HG02610 (cell line): ENCODE data around the gene CAPN15.
"Not testable (repeated sequence)": the region's sequence is repeated elsewhere in the genome, so short reads cannot be mapped to it uniquely, and the experiment has no call there.

Experiments used
- ATAC-seq: cut with Tn5 transposase; IDR thresholded peaks from one replicate; pipeline ENCODE4 v1.9.1; 2021; ENCODE audit warnings: mild to moderate bottlenecking, moderate library complexity; ENCODE audit not compliant: unreplicated experiment

Gene CAPN15

DNA sequence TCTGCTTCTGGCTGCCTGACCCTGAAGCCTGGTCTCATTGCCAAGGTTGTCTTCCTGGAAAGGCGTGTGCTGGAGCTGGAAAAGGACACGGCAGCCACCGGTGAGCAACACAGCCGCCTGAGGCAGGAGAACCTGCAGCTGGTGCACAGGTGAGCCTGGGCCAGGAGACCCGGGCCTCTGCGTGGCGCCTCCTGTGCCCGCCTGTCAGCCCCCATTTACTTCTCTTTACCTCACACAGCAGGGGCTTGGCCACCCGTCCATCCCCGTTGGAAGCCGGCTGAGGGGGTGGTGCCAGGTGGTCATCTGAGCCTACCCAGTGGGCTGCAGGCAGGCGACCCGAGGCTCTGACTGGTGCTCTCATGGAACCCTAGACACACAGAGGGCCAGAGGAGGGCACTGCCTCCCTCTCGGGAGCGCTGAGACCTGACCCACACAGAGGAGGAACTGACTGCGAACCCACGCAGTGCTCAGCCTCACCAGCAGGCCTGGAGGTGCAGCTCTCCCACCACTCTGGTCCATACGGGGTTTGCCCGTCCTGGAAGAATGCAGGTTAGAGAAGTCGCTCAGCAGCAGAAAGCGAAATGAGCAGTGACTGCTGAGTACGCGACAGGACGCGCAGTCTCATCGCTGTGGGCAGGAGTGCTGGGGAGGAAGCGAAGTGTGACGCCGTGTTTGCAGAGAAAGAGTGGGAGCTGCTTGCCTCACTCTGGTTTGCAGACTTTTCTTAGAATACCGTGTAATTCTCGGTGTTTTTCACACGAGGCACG lies 21.9 kb upstream of the CAPN15 start:
- ATAC-seq, result no peak

DNA sequence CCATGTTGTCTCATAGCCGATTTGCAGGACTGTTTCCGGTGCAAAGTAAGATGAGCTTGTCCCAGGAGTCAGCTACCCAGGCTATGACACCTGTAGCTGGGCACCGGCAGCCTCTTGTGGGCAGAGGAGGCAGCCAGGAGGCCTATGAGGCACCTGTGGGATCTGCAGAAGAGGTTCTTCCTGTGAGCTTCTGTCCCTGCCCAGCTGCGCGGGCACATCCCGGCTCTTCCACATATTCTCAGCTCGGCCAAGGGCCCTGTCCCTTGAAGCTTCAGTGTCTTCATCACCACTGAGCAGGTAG lies 21.3 kb upstream of the CAPN15 start:
- no peak for ATAC-seq

DNA sequence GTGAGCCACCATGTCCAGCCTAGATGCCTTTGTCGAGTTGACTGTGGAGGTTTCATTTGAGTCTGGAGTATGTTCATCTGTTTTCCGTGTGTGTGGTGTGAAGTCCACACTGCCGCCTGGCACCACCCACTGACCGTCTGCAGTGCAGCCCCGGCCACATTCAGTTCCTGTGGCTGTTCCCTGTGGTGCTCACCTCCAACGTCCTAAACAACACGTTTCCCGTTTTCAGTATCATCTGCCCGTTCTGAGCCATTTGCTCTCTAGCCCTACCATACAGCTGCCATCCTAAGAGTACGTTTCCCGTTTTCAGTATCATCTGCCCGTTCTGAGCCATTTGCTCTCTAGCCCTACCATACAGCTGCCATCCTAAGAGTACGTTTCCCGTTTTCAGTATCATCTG lies 20.0 kb upstream of the CAPN15 start:
- ATAC-seq, result not testable (repeated sequence)

DNA sequence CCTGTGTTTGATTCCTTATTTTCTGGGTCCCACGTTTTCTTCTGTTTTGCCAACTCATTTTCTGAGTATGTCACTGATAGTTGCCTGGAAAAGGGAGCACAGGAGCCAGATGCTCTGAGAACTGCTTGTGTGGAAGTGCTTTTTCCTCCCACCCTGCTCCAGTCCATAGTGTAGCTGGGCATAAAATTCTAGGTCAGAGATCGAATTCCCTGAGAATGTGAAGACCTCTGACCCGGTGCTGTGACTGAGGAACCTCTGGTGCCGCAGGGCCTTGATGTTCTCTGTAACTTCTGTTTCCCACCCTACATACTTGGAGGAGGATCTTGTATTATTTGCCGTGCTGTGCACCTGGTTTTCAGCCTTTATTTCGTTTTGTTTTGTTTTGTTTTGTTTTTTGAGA lies 19.5 kb upstream of the CAPN15 start:
- ATAC-seq, result no peak

DNA sequence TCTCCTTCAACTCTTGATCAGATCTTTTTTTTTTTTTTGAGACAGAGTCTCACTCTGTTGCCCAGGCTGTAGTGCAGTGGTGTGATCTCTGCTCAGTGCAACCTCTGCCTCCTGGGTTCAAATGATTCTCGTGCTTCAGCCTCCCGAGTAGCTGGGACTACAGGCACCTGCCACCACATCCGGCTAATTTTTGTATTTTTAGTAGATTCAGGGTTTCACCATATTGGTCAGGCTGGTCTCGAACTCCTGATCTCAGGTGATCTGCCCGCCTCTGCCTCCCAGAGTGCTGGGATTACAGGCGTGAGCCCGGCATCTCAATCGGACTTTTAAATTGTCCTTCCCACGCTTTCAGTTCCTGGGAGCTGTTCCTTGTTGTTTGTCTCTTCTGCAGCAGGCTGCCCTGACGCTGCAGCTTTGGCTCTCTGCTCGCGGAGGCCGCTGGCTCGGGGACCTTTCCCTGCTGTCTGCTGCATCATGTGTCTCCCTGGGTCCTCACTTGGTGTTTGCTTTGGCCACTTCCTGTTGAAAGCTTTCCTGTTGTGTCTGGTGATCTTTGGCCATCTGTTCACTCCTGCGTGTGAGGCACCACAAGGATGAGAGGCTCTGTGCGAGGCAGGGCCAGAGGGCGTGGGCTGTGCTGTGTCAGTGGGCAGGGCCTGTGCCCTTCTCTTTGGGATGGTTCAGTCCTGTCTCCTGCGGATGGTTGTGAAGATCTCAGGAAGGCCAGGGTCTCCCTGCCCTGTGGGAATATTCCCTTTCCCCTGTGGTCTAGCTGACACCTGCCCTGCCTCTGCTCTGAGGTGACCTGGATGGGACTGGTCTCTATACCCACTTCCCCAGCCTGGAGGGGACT lies 18.4 kb upstream of the CAPN15 start:
- no peak for ATAC-seq

DNA sequence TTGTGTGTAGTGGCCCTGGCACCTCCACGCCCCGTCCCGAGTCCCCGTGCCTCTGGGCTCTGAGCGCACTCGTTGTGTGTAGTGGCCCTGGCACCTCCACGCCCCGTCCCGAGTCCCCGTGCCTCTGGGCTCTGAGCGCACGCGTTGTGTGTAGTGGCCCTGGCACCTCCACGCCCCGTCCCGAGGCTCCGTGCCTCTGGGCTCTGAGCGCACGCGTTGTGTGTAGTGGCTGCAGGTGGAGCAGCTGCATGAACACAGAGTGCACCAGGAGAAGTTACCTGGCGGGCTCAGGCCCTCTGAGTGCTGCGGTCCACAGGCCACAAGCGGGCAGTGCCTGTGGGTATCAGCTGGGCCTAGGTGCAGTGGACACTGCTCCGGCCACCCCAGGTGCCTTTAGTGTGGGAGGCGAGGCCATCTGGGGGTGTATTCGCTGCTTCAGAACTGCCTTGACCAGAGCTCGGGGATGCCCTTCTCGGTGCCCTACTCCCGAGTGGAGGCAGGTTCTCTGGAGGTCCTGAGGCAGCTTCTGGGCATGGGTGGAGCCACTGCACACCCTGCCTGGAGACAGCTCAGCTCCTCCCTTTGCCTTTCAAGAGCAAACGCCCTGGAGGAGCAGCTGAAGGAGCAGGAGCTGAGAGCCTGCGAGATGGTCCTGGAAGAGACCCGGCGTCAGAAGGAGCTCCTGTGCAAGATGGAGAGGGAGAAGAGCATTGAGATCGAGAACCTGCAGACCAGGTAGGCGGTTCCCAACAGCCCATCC lies 17.3 kb upstream of the CAPN15 start:
- no peak for ATAC-seq

DNA sequence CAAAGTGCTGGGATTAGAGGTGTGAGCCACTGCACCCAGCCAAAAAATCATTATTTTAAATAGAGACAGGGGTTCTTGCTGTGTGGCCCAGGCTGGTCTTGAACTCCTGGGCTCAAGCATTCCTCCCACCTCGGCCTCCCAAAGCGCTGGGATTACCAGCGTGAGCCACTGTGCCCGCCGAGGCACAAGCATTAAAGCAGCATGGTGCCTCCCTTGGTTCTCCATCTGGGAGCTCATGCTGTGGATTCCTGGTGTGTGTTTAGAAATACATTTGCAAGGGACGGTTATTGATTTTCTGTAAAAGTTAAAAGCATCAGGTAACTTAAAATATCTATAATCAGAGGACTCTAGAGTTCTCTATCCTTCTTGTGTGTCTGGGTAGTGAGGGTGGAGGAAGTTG lies 14.7 kb upstream of the CAPN15 start:
- ATAC-seq, result no peak

DNA sequence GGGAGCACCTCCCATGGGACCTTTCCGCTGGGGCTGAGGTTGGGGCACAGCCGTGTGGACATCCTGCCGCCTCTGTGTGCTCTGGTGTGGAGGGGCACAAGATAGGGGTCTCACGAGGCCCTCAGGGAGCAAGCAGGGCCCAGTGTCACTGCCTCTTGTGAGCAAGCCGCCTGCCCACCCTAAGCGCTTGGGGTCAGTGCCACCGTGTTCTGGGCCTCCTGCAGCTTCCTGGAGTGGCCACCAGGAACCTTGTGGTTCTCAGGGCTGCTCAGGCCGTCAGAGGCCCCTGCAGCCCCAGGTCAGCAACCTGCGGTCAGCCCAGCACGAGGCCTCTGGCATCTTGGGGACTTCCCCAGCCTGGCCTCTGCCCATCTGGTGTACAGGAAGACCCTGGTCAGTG lies 13.6 kb upstream of the CAPN15 start:
- no peak for ATAC-seq

DNA sequence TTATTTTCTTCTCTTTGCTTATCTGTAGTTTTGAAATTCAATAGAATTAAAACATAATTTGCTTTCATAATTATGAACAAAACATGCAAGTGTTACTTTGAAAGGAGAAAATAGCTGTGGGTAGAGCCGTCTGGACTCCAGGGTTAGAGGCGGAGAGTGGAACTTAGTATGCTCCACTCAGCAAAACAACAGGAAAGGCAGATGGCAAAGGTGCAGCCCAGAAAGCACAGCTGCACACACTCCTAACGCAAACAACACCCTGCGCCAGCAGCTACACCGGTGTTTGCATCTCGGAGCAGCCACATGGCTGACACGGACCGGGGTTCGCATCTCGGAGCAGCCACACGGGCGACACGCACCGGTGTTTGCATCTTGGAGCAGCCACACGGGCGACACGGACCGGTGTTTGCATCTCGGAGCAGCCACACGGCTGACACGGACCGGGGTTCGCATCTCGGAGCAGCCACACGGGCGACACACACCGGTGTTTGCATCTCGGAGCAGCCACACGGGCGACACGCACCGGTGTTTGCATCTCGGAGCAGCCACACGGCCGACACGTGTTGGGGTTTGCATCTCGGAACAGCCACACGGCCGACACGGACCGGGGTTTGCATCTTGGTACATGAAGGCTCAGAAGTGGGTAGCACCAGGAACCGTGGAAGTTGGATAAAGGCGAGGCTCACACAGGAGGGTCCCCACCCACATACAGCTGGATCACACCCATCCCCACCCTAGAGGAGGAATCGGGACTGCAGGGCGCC lies 12.2 kb upstream of the CAPN15 start:
- ATAC-seq, result no peak

DNA sequence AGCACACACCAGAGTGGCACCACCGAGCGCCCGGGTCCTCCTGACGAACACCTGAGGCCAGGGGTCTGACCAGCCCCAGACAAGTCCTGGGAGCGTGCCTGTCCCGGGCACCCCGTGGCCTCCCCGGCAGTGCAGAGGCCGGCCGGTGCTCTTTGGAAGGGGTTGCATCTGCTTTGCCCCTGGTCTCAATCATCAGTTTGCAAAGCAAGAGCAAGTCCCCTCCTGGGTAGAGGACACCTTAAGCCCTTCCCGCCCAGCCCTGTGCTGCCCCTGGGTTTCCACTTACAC lies 11.6 kb upstream of the CAPN15 start:
- ATAC-seq, result no peak

DNA sequence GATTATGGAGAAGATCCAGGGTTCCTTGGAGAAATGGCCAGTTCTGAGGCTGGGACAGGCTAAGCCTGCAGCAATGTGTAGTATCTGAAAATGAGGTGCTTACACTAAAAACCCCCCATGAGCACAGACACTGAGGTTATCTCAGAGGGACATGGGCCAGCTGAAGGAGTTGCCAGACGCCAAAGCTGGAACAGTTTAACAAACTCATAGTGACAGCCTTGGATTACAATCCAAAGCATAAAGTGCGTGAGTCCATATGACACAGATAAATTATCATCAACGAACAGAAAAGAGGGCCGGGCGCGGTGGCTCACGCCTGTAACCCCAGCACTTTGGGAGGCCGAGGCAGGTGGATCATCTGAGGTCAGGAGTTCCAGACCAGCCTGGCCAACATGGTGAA lies 11.2 kb upstream of the CAPN15 start:
- ATAC-seq, result no peak

DNA sequence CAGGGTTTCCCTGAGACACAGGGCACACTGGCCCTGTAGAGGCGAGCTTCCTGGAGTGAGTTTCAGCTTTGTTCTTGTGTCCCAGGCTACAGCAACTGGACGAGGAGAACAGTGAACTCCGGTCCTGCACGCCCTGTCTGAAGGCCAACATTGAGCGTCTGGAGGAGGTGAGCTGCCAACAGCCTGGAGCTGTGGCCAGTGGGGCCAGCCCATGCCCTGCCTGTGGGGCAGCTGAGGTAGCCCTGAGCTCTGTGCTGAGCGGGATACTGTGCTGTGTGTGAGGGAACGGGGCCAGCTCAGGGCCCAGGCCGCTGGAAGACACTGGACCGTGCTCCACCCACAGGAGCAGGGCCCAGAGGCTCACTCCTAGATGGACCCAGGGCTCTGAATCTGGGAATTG lies 8.7 kb upstream of the CAPN15 start:
- ATAC-seq, result no peak

DNA sequence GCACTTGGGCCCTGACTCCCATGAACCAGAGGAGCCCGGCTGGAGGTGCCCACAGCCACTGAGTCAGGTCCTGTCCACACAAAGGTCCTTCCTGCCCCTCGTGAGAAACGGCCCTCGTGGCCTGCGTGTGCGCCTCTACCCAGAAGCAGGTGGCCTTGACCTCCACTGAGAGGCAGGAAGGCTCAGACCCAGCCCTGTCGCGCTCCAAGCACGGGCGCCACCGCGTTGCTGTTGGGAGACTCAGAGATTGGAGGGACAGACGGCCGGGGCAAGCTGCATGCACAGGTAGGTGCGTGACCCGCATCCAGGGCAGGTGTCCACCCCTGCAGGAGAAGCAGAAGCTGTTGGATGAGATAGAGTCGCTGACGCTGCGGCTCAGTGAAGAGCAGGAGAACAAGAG lies 8.1 kb upstream of the CAPN15 start:
- ATAC-seq, result no peak

DNA sequence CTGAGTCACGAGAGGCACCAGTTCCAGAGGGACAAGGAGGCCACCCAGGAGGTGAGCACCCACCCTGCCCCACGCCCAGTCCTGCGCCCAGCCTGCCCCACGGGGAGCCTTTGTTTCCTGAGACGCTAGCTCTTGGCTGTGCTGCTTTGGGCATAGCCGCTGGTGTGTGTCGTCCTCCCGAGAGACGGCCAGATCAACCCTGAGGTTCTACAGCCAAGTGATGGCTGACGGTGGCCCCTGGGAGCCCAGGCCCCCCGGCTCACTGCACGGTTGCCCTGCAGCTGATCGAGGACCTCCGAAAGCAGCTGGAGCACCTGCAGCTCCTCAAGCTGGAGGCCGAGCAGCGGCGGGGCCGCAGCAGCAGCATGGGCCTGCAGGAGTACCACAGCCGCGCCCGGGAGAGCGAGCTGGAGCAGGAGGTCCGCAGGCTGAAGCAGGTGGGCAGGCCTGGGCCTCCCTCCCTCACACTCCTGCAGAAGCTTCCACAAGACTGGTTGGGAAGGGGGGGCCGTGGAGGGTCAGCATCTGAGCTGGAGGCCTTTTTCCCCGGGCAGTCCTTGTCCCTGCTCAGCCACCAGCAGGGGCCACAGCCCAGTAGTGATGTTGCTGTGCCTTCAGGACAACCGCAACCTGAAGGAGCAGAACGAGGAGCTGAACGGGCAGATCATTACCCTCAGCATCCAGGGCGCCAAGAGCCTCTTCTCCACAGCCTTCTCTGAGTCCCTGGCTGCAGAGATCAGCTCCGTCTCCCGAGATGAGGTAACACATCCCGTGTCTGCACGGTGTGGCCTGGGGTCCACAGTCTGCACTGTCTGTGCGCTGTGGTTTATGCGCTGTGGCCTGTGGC lies 7.4 kb upstream of the CAPN15 start:
- ATAC-seq, result no peak

DNA sequence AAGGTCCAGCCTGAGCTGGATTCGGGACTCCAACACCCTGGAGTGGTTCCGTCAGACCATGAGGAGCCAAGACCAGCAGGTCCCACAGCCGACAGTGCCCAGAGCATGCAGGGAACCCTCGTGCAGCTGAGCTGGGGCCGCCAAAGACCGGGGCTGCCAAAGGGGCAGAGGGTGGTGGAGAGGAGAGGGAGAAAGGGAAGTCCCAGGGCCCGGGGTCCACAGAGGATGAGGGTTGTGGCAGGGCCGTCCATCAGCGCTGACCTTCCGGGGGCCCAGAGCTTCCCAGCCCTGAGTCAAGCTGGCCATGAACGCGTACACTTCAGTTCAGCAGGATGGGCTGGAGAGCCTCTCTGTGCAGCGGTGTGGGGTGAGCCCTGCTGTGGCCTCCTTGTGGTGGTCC lies 6.7 kb upstream of the CAPN15 start:
- no peak for ATAC-seq

DNA sequence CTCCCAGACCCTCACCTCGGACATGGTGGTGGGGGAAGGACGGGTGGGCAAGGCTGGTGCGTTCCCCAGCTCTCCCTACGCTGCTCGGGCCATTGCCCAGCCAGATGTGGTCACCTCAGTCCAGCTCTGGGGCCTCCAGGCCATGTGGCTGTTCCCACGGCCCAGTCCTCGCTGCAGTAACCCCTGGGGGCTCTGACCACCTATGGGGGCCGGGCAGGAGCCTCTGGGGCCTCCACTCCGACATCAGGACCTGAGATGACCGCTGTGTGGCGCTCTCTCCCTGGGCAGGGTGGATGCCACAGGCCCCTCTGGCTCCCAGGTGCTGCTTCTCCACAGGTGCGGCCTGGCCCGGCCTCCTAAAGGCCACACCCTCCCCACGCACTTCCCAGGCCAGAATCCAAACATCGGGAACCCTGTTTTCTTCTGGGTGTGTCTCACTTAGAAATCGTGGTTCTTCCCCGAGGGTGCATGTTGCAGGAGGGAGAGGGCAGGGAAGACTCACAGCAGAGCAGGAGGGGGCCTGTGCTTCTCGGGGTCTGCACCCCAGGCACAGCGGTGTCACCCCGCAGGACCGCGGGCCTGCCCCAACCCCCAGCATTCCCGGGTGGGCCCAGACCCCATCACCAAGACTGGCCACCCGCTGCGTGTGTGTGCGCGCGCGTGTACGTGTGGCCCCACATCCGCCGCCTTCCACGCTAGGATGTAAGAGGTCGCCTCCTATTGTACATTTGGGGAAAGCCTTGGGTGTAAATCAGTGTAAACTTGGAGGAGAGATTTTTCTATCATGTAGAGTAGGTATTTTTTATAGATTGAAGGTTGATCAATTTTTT lies 5.9 kb upstream of the CAPN15 start:
- ATAC-seq, result no peak

DNA sequence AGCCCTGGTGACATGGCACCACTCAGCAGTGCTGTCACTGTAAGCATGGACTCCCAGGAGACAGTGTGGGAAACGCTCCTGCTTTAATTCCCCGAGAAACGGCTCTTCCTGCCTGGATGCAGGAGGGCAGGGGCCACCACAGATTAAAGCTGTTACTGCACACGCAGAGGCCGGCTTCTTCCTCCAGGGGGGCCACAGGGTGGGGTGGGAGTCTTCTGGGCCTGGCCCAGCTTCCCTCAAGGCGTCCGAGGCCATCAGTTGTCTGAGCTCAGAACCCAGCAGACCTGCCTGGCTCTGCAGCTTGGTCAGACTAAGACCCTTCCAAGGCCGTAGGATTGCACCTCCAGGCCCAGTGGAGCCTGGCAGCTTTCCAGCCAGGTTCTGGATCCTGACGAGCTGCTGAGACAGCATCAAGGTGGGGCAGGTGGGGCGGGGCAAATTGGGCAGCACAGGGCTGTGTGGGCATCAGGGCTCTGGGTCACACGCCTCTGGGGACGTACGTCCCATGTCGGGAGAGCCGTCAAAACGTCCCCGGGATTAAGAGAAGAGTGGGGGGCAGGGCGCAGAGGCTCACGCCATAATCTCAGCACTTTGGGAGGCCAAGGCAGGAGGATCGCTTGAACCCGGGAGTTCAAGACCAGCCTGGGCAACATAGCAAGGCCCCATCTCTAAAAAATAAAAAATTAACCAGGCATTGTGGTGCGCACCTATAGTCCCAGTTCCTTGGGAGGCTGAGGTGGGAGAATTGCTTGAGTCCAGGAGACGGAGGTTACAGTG lies 5.0 kb upstream of the CAPN15 start:
- ATAC-seq, result no peak

DNA sequence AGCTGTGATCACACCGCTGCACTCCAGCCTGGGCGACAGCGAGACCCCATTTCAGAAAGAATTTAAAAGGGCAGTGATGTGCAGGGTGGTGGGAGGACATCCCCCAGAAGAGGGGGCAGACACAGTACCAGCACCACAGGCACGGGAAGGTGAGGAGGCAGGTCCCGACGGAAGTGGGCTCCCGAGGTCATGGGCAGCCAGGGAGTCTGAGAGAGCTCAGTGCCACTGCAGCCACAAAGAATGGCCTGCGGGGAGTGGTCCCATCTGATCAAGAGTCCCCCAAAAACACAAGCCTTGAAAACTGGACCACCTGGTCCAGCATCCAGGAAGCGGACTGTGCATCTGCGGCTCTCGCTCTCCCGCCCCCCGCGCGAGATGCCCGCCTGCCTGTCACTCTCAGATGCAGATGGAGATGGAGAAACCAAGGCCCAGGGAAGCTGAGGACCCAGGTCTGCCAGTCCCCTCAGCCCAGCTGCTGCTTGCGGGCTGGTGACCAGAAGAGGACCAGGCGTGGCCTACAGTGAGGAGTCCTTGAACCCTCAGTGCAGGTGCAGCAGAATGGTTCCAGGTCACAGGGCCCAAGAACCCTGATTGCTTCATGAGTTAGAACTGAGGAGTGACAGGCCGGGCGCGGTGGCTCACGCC lies 4.3 kb upstream of the CAPN15 start:
- no peak for ATAC-seq
